ENCODE results near the gene ANO6.

ANO6 gene

DNA sequence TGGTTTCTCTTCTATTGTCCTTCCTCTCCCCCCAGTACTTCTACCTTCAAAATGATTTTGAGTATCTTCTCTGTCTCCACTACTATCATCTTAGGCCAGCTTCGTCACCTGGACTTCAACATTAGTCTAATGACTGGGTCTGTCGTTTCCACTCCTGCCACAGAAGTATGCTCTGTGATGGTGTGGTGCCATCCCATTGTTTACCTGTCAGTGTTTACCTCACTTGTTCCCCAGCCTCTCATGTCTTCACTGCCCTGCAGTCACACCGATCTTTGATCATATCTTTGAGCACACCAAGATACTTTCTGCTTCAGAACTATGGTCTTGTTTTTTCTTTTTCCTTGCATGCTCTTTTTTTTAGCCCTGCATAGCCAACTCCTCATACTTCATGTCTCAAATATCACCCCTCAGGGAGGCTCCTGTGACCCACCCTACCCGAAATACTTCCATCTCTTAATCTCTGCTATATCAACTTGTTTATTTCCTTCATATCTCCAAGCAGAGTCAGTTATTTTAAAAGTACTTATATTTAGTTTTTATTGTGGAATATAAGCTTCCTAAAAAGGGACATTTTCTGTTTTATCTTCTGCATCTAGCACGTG, 60.4 kb downstream of the ANO6 start:
- H3K4me3 ChIP-seq (ENCODE audit: low read length) = no peak overlapping the region
- H3K4me1 ChIP-seq (ENCODE audit: control insufficient read depth, insufficient read depth, low read length) = peaks cover 9% of the 10 kb centered on the region
- no peaks in the 10 kb centered on the region for H3K9me3 ChIP-seq (ENCODE audit: control insufficient read depth, low read length)
- no peaks in the 10 kb centered on the region for H3K27me3 ChIP-seq (ENCODE audit: control insufficient read depth, insufficient read depth, low read length)
- no peak overlapping the region for H3K9ac ChIP-seq (ENCODE audit: low read length)
- no peaks in the 10 kb centered on the region for H3K36me3 ChIP-seq (ENCODE audit: control insufficient read depth, insufficient read depth, low read length)

GRCh38 chr12:45278447-45278846, 62.6 kb downstream of the ANO6 start:
- Histone ChIP-seq H3K9ac (ENCODE audit: low read length) (no peak overlapping the region), H3K4me1 (ENCODE audit: control insufficient read depth, insufficient read depth, low read length) (peaks cover 7% of the 10 kb centered on the region), H3K9me3 (ENCODE audit: control insufficient read depth, low read length) (no peaks in the 10 kb centered on the region), H3K27me3 (ENCODE audit: control insufficient read depth, insufficient read depth, low read length) (no peaks in the 10 kb centered on the region), H3K36me3 (ENCODE audit: control insufficient read depth, insufficient read depth, low read length) (no peaks in the 10 kb centered on the region), H3K4me3 (ENCODE audit: low read length) (no peak overlapping the region)

GRCh38 chr12:45279931-45280830, 64.3 kb downstream of the ANO6 start:
- no peaks in the 10 kb centered on the region for H3K9me3 ChIP-seq (ENCODE audit: control insufficient read depth, low read length)

GRCh38 chr12:45281994-45282393, 66.1 kb downstream of the ANO6 start:
- Histone ChIP-seq H3K4me3 (ENCODE audit: low read length) (no peak overlapping the region), H3K9me3 (ENCODE audit: control insufficient read depth, low read length) (no peaks in the 10 kb centered on the region), H3K4me1 (ENCODE audit: control insufficient read depth, insufficient read depth, low read length) (no peaks in the 10 kb centered on the region)

More at GRCh38 chr12:45279931-45280830, 64.3 kb downstream of the ANO6 start:
- Histone ChIP-seq H3K9ac (ENCODE audit: low read length) (no peak overlapping the region), H3K4me3 (ENCODE audit: low read length) (no peak overlapping the region), H3K36me3 (ENCODE audit: control insufficient read depth, insufficient read depth, low read length) (no peaks in the 10 kb centered on the region), H3K27me3 (ENCODE audit: control insufficient read depth, insufficient read depth, low read length) (no peaks in the 10 kb centered on the region), H3K4me1 (ENCODE audit: control insufficient read depth, insufficient read depth, low read length) (no peaks in the 10 kb centered on the region)

DNA sequence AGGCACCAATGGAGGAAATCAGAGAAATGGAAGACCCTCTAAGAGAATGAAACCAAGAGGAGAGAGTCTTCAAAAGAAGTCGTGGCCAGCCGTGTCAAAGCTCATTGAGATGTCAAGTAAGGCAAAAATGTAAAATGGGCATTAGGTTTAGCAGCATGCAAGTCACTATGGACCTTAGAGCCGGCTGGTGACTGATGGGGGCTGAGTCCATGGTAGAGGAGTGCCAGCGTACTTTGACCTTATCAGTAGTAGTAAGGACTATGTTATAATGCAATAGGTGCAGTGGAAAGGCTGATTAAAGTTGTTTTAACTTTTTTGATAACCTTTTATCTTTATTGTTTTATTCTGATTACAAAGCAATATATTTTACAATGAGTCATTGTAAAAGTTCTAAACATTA, 66.5 kb downstream of the ANO6 start:
- Histone ChIP-seq H3K9ac (ENCODE audit: low read length) (no peak overlapping the region), H3K27me3 (ENCODE audit: control insufficient read depth, insufficient read depth, low read length) (no peaks in the 10 kb centered on the region), H3K9me3 (ENCODE audit: control insufficient read depth, low read length) (no peaks in the 10 kb centered on the region), H3K36me3 (ENCODE audit: control insufficient read depth, insufficient read depth, low read length) (no peaks in the 10 kb centered on the region), H3K4me3 (ENCODE audit: low read length) (no peak overlapping the region), H3K4me1 (ENCODE audit: control insufficient read depth, insufficient read depth, low read length) (no peaks in the 10 kb centered on the region)

More at GRCh38 chr12:45281994-45282393, 66.1 kb downstream of the ANO6 start:
- H3K9ac ChIP-seq (ENCODE audit: low read length) = no peak overlapping the region
- H3K36me3 ChIP-seq (ENCODE audit: control insufficient read depth, insufficient read depth, low read length) = no peaks in the 10 kb centered on the region
- H3K27me3 ChIP-seq (ENCODE audit: control insufficient read depth, insufficient read depth, low read length) = no peaks in the 10 kb centered on the region

GRCh38 chr12:45284096-45284901, 68.4 kb downstream of the ANO6 start:
- no peaks in the 10 kb centered on the region for H3K36me3 ChIP-seq (ENCODE audit: control insufficient read depth, insufficient read depth, low read length)
- H3K4me3 ChIP-seq (ENCODE audit: low read length) = no peak overlapping the region
- no peak overlapping the region for H3K9ac ChIP-seq (ENCODE audit: low read length)
- no peaks in the 10 kb centered on the region for H3K27me3 ChIP-seq (ENCODE audit: control insufficient read depth, insufficient read depth, low read length)
- H3K4me1 ChIP-seq (ENCODE audit: control insufficient read depth, insufficient read depth, low read length) = no peaks in the 10 kb centered on the region
- H3K9me3 ChIP-seq (ENCODE audit: control insufficient read depth, low read length) = no peaks in the 10 kb centered on the region

DNA sequence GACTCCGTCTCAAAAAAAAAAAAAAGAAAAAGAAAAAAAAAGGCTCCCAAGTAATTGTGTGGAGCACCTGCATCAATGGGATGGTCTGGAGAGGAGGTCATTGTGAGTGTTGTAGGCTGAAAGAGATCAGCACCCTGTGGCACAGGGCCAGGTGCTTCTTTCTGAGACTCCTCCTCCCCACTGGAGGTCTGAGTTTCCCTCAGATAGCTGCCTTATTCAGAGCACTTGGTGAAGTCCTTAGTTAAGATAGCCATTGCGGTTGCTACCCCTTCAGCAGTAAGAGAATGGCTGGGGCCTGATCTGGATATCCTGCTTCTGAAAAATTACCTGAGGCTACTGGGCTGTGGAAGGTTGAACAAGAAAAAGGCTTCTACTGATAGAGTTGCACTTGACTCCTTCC, 69.8 kb downstream of the ANO6 start:
- H3K4me3 ChIP-seq (ENCODE audit: low read length) = no peak overlapping the region
- no peaks in the 10 kb centered on the region for H3K9me3 ChIP-seq (ENCODE audit: control insufficient read depth, low read length)
- no peaks in the 10 kb centered on the region for H3K4me1 ChIP-seq (ENCODE audit: control insufficient read depth, insufficient read depth, low read length)
- no peak overlapping the region for H3K9ac ChIP-seq (ENCODE audit: low read length)
- no peaks in the 10 kb centered on the region for H3K36me3 ChIP-seq (ENCODE audit: control insufficient read depth, insufficient read depth, low read length)
- H3K27me3 ChIP-seq (ENCODE audit: control insufficient read depth, insufficient read depth, low read length) = no peaks in the 10 kb centered on the region

- H3K4me3 ChIP-seq (ENCODE audit: low read length) = no peak overlapping the region
- no peaks in the 10 kb centered on the region for H3K36me3 ChIP-seq (ENCODE audit: control insufficient read depth, insufficient read depth, low read length)
- H3K27me3 ChIP-seq (ENCODE audit: control insufficient read depth, insufficient read depth, low read length) = no peaks in the 10 kb centered on the region
- no peaks in the 10 kb centered on the region for H3K9me3 ChIP-seq (ENCODE audit: control insufficient read depth, low read length)
- H3K9ac ChIP-seq (ENCODE audit: low read length) = no peak overlapping the region
- H3K4me1 ChIP-seq (ENCODE audit: control insufficient read depth, insufficient read depth, low read length) = no peaks in the 10 kb centered on the region
Measured at GRCh38 chr12:45286621-45287020, 70.7 kb downstream of the ANO6 start.

DNA sequence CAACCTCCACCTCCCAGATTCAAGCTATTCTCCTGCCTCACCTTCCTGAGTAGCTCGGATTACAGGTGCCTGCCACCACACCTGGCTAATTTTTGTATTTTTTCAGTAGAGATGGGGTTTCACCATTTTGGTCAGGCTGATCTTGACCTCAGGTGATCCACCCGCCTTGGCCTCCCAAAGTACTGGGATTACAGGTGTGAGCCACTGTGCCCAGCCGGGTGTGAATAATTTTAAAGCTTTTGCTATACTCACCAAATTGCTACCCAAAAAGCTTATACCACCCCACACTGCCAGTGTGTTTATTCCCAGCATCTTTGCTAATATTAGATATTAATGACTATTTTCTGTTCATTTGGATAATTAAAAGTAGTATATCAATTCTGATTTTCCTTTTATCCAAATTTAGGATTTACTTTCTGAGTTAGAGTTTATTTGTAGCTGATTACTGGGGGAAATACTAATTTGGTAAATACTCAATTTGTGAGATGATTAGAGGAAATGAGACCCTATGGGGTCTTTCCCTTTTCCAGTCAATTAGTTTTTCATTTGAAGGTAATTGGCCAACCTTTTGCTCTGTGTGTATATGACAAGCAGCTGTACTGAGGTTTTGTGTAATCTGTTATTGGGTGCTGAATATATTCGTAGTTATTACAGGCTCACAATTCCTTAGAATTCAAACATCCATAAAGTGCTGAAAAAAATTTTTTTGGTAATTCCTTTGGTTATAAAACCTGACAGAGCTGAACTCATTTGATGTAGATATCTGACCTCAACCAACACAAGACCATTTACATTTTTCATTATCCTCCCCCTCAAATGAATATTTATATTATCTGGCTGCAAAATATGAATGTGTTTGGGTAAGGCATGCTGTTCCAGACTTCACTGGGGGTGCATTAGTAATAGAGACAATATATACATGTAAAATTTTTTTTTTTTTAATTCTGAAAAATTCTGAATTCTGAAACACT, 73.6 kb downstream of the ANO6 start:
- Histone ChIP-seq H3K27me3 (ENCODE audit: control insufficient read depth, insufficient read depth, low read length) (no peaks in the 10 kb centered on the region), H3K36me3 (ENCODE audit: control insufficient read depth, insufficient read depth, low read length) (no peaks in the 10 kb centered on the region), H3K9me3 (ENCODE audit: control insufficient read depth, low read length) (no peaks in the 10 kb centered on the region), H3K4me3 (ENCODE audit: low read length) (no peak overlapping the region), H3K4me1 (ENCODE audit: control insufficient read depth, insufficient read depth, low read length) (no peaks in the 10 kb centered on the region), H3K9ac (ENCODE audit: low read length) (no peak overlapping the region)

- Histone ChIP-seq H3K36me3 (ENCODE audit: control insufficient read depth, insufficient read depth, low read length) (no peaks in the 10 kb centered on the region), H3K9me3 (ENCODE audit: control insufficient read depth, low read length) (no peaks in the 10 kb centered on the region), H3K4me1 (ENCODE audit: control insufficient read depth, insufficient read depth, low read length) (no peaks in the 10 kb centered on the region), H3K9ac (ENCODE audit: low read length) (no peak overlapping the region), H3K27me3 (ENCODE audit: control insufficient read depth, insufficient read depth, low read length) (no peaks in the 10 kb centered on the region), H3K4me3 (ENCODE audit: low read length) (no peak overlapping the region)
Measured at GRCh38 chr12:45290216-45290605, 74.3 kb downstream of the ANO6 start.

GRCh38 chr12:45291518-45291917, 75.6 kb downstream of the ANO6 start:
- Histone ChIP-seq H3K9ac (ENCODE audit: low read length) (no peak overlapping the region), H3K4me1 (ENCODE audit: control insufficient read depth, insufficient read depth, low read length) (no peaks in the 10 kb centered on the region), H3K27me3 (ENCODE audit: control insufficient read depth, insufficient read depth, low read length) (no peaks in the 10 kb centered on the region), H3K36me3 (ENCODE audit: control insufficient read depth, insufficient read depth, low read length) (no peaks in the 10 kb centered on the region), H3K4me3 (ENCODE audit: low read length) (no peak overlapping the region), H3K9me3 (ENCODE audit: control insufficient read depth, low read length) (no peaks in the 10 kb centered on the region)

All from mucosa of stomach (tissue), 1 donor.